Measurements from ENCODE around the gene INTS6.

The INTS6 gene

DNA sequence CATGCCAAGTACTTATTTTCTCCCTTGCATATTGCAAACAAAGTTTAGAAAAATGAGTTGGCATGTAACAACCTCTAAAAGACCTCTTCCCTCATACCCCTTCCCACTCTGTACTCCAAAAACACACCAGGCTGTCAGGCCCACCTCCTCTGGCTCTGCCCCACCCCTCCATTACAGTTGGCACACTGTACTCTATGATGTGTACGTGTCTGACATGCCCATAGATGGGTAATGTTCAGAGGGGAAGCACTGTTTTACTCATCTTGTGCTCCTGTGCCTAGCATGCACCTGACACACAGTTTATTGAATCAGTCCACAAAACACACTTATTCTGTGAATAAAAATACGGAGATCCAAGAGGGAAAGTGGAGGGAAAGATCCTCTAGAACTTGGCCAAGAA lies 67.7 kb downstream of the INTS6 start:
- no peak overlapping the region for H3K4me3 ChIP-seq (replicated peaks; ENCODE audit: insufficient read depth, low read length)
- H3K27me3 ChIP-seq (ENCODE audit: insufficient read depth, poor library complexity, severe bottlenecking): no peaks in the 10 kb centered on the region
- DNase-seq (ENCODE audit: low read depth in 1 of 2, low spot score in 1 of 2): no peak
- TF ChIP-seq, protein P1, sequence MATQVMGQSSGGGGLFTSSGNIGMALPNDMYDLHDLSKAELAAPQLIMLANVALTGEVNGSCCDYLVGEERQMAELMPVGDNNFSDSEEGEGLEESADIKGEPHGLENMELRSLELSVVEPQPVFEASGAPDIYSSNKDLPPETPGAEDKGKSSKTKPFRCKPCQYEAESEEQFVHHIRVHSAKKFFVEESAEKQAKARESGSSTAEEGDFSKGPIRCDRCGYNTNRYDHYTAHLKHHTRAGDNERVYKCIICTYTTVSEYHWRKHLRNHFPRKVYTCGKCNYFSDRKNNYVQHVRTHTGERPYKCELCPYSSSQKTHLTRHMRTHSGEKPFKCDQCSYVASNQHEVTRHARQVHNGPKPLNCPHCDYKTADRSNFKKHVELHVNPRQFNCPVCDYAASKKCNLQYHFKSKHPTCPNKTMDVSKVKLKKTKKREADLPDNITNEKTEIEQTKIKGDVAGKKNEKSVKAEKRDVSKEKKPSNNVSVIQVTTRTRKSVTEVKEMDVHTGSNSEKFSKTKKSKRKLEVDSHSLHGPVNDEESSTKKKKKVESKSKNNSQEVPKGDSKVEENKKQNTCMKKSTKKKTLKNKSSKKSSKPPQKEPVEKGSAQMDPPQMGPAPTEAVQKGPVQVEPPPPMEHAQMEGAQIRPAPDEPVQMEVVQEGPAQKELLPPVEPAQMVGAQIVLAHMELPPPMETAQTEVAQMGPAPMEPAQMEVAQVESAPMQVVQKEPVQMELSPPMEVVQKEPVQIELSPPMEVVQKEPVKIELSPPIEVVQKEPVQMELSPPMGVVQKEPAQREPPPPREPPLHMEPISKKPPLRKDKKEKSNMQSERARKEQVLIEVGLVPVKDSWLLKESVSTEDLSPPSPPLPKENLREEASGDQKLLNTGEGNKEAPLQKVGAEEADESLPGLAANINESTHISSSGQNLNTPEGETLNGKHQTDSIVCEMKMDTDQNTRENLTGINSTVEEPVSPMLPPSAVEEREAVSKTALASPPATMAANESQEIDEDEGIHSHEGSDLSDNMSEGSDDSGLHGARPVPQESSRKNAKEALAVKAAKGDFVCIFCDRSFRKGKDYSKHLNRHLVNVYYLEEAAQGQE (IDR thresholded peaks at IDR 0.05; ENCODE audit: insufficient replicate concordance, low read depth): no peak
- TF ChIP-seq SPI1 (IDR thresholded peaks at IDR 0.05; ENCODE audit: borderline replicate concordance, low read depth) (no peak), GABPA (IDR thresholded peaks at IDR 0.05; ENCODE audit: low read depth) (no peak), POLR2AphosphoS5 (IDR thresholded peaks at IDR 0.05; ENCODE audit: low read depth) (no peak)
- TF ChIP-seq, protein P2, sequence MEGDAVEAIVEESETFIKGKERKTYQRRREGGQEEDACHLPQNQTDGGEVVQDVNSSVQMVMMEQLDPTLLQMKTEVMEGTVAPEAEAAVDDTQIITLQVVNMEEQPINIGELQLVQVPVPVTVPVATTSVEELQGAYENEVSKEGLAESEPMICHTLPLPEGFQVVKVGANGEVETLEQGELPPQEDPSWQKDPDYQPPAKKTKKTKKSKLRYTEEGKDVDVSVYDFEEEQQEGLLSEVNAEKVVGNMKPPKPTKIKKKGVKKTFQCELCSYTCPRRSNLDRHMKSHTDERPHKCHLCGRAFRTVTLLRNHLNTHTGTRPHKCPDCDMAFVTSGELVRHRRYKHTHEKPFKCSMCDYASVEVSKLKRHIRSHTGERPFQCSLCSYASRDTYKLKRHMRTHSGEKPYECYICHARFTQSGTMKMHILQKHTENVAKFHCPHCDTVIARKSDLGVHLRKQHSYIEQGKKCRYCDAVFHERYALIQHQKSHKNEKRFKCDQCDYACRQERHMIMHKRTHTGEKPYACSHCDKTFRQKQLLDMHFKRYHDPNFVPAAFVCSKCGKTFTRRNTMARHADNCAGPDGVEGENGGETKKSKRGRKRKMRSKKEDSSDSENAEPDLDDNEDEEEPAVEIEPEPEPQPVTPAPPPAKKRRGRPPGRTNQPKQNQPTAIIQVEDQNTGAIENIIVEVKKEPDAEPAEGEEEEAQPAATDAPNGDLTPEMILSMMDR (IDR thresholded peaks at IDR 0.05; ENCODE audit: insufficient read depth, low read length): no peak
- H3K27ac ChIP-seq (replicated peaks): no peak overlapping the region

DNA sequence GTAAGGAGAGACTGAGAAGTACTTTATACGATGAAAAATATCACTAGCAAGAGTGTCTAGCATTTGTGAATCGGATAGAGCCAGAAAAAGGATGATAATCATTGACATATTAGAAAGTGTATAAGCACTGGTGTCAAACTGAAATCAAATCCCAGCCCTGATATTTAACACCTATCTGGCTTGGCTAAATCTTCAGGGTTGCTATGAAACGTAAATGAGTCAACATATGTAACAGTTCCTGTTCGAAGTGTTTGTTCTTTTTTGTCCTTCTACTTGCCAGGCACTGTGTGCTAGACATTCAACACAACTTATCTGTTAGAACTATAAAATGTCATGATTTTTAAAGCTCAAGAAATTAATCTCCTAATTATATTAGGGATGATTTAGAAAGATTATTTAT lies 72.6 kb downstream of the INTS6 start:
- no peak for DNase-seq (ENCODE audit: low read depth in 1 of 2, low spot score in 1 of 2)
- H3K27ac ChIP-seq (replicated peaks): no peak overlapping the region
- no peak overlapping the region for H3K4me3 ChIP-seq (replicated peaks; ENCODE audit: insufficient read depth, low read length)
- TF ChIP-seq POLR2AphosphoS5 (IDR thresholded peaks at IDR 0.05; ENCODE audit: low read depth): no peak
- no peak for TF ChIP-seq GABPA (IDR thresholded peaks at IDR 0.05; ENCODE audit: low read depth)
- no peak for TF ChIP-seq SPI1 (IDR thresholded peaks at IDR 0.05; ENCODE audit: borderline replicate concordance, low read depth)
- TF ChIP-seq, protein P2 (IDR thresholded peaks at IDR 0.05; ENCODE audit: insufficient read depth, low read length): no peak
- TF ChIP-seq, protein P1 (IDR thresholded peaks at IDR 0.05; ENCODE audit: insufficient replicate concordance, low read depth): no peak
- no peaks in the 10 kb centered on the region for H3K27me3 ChIP-seq (ENCODE audit: insufficient read depth, poor library complexity, severe bottlenecking)

DNA sequence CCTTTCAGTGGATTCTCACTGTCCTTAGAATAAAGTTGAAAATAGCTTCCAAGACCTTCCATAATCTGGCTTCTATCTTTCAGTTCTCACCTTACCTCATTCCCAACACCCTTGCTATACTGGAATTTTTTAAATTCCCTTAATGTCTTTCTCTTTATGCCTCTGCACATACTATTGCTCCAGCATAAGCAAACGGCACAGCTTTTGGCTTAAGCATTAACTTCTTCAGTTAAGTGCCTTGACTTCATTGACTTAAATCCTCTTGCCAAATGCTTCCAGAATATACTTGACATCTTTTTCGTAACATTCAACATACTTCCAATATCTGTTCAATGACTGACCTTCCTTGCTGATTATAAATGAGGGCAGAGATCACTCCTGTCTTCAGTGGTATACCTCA lies 79.4 kb downstream of the INTS6 start:
- H3K27me3 ChIP-seq (ENCODE audit: insufficient read depth, poor library complexity, severe bottlenecking): no peaks in the 10 kb centered on the region
- TF ChIP-seq, protein P2 (IDR thresholded peaks at IDR 0.05; ENCODE audit: insufficient read depth, low read length): no peak
- TF ChIP-seq, protein P1 (IDR thresholded peaks at IDR 0.05; ENCODE audit: insufficient replicate concordance, low read depth): no peak
- no peak for TF ChIP-seq SPI1 (IDR thresholded peaks at IDR 0.05; ENCODE audit: borderline replicate concordance, low read depth)
- H3K4me3 ChIP-seq (replicated peaks; ENCODE audit: insufficient read depth, low read length): no peak overlapping the region
- no peak overlapping the region for H3K27ac ChIP-seq (replicated peaks)
- DNase-seq (ENCODE audit: low read depth in 1 of 2, low spot score in 1 of 2): no peak
